Ovary (tissue), 9 donors: ENCODE results near the gene LMO3. TPM values are rescaled to one million over a fixed set of nuclear protein-coding genes. Genes with fewer than 3 reads are reported as not detected.
A peak's percentile ranks its signal among the peaks of the same experiment; 100 is the strongest.

Experiments used
- DNase-seq, 5 donors: peaks; one replicate each; pipeline ENCODE4 v3.0.0-alpha.2; 2019 to 2020
- H3K27ac ChIP-seq, 2 donors: fragments of 200-600 bp; one replicate each; pipeline versions ENCODE4 v1.5.1 to v1.8.0; 2019 to 2022
- H3K27me3 ChIP-seq: fragments of 200-600 bp; one replicate; pipeline ENCODE4 v1.8.0; 2022
- H3K36me3 ChIP-seq: fragments of 200-600 bp; sonication (generic); one replicate; pipeline ENCODE4 v1.5.1; 2019
- H3K4me1 ChIP-seq: one replicate; pipeline ENCODE4 v1.8.1; 2013; ENCODE audit warnings: mild to moderate bottlenecking, moderate library complexity; ENCODE audit not compliant: insufficient read depth
- H3K4me3 ChIP-seq: fragments of 200-600 bp; sonication (generic); one replicate; pipeline ENCODE4 v1.5.1; 2017
- H3K9me3 ChIP-seq, 2 donors: fragments of 200-600 bp in 1 of 2; sonication (generic) in 1 of 2; one replicate each; pipeline versions ENCODE4 v1.5.1 to v1.8.1; 2013 to 2019; ENCODE audit warnings: mild to moderate bottlenecking in 1 of 2, moderate library complexity in 1 of 2
- CTCF ChIP-seq, 3 donors: fragments of 450-650 bp in 2 of 3; fragments of 200-600 bp in 1 of 3; IDR thresholded peaks; one replicate each; pipeline versions ENCODE4 v1.5.1 to v1.8.0; 2016 to 2022; ENCODE audit warnings: antibody characterized with exemption in 3 of 3, mild to moderate bottlenecking in 1 of 3
- EP300 ChIP-seq: sonication (generic); formaldehyde crosslinking; IDR thresholded peaks from one replicate; pipeline ENCODE4 v1.6.1; 2017; ENCODE audit warnings: antibody characterized with exemption
- POLR2A ChIP-seq: fragments of 450-650 bp; IDR thresholded peaks from one replicate; pipeline ENCODE4 v1.6.1; 2017; ENCODE audit warnings: antibody characterized with exemption, mild to moderate bottlenecking, moderate library complexity
- WGBS, 3 donors: extraction: QIAGEN DNeasy Blood & Tissue Kit in 1 of 3; methylation state at CpG; one replicate each; pipeline versions ENCODE4 v1.1.5 to v1.1.7; 2013 to 2017; 5-methylcytosine and 5-hydroxymethylcytosine counted together
- intact Hi-C, 4 donors: fragments of 100-400 bp; cut with DNase I; formaldehyde crosslinking; loops; one replicate each; pipeline versions ENCODE4 v1.11.0 to v1.15.1; 2022 to 2023
- polyA plus RNA-seq, 2 donors: library from polyadenylated mRNA; stranded (reverse); fragments of 200-250 nt in 1 of 2; fragments of 350-450 nt in 1 of 2; fragmentation: Illumina TruSeq in 1 of 2; extraction: RNeasy Lipid Tissue Mini Kit (QIAGEN cat#74804) in 1 of 2; gene quantifications; one replicate each; pipeline ENCODE4 v1.2.3, GENCODE V29; 2013 to 2014
- total RNA-seq, 7 donors: library from RNA; depleted of rRNA in 2 of 7; stranded (reverse); fragments of >200 nt in 2 of 7; fragmentation: NEBNext Ultra II Directional in 3 of 7; extraction: Animal tissue kit (Norgen Biotek cat#: 25700) in 3 of 7; gene quantifications; one replicate each; pipeline versions ENCODE4 v1.1.0 to v1.2.4, GENCODE V29; 2016 to 2023
- donor health status: DM: no; HTN: no; CAD: no; lungs with moderate emphysema.
- donor health status: DM: no; HTN: no; CAD: no.
- donor health status: Bipolar disorder and iron deficiency.
- donor health status: DM: yes; HTN: yes; CAD: no.
- donor health status: DM: no; HTN: no; CAD: no.
- donor health status: DM: yes; HTN: yes; CAD: no.

Gene LMO3
- total and polyA plus RNA-seq, 9 donors, result 0.97 to 11.7 (median 5.0) TPM

DNA sequence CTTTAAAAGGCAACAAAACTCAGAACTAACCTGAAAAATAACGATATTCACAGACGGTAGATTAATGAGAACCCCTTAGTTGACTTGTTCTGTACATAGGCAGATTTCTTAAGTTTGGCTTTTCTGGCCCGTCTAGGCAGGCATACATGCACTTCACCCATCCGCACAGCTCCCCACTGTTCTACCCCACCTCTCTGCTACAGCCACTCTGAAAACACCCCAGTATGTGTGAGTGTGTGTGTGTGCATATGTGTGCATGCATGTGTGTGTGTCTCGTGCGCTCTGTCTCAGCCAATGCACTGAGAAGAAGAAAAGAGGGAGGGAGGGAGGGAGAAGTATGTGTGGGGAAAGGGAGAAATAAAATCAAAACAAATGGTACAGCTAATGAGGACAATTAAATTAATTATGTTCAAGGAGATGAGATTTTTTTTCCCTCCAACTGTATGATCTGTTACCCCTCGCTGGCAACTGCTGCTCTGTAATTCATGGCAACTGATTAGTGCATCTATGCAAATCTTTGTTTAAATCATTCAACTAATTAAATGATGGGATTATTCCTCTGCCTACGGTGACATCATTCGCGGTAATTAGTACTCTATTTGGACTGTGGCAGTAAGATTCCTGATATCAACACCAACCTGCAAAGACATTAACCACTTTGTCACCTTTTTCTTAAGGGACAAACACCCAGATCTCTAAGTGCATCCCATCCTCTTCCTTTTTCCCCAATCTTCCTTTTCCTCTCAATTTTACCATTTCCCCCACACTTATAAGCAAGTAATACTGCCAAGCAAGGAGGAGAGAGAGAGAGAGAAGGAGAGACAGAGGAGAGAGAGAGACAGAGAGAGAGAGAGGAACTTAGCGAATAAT lies 2.2 kb upstream of the LMO3 start:
- no peaks in the 10 kb centered on the region for H3K9me3 ChIP-seq
- TF ChIP-seq EP300 (no peak), CTCF (IDR thresholded peaks at IDR 0.05) (no peak), POLR2A (no peak)
- H3K27ac ChIP-seq, result no peak overlapping the region
- H3K36me3 ChIP-seq, result no peaks in the 10 kb centered on the region
- intact Hi-C loops, result no loop called here
- 83 to 85% (median 84%) methylated on average over 11 of the region's 11 CpGs for WGBS, 3 donors
- H3K27me3 ChIP-seq, result no peaks in the 10 kb centered on the region
- H3K4me3 ChIP-seq, result no peak overlapping the region
- DNase-seq, result no peak
- H3K4me1 ChIP-seq, result no peaks in the 10 kb centered on the region

DNA sequence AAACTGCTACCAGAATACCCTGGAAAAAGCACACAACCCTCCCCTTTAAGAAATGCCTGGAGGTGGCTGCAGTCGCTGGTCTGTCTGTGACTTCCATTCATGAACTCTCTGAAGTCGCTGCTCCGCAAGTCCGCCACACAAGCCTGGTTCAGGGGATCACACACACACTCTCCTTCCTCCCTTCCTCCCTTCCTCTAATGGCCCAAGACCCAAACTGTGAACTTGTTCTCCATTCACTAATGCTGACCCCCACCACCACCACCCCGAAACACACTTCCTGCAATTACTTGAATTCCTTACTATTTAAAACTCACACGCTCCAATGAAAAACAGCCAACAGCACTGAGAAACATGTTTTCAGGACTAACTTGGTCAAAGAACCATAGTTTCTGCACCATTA lies 1.0 kb upstream of the LMO3 start:
- Histone ChIP-seq H3K27ac (peak overlapping the region in 1 of 2 donors; percentile 11), H3K9me3 (no peaks in the 10 kb centered on the region), H3K4me1 (no peaks in the 10 kb centered on the region), H3K4me3 (peak overlapping the region; percentile 40), H3K27me3 (no peaks in the 10 kb centered on the region), H3K36me3 (no peaks in the 10 kb centered on the region)
- peak in 2 of 5 donors; percentile 44 to 50 for DNase-seq
- intact Hi-C loops, result no loop called here
- TF ChIP-seq EP300 (no peak), CTCF (IDR thresholded peaks at IDR 0.05) (no peak), POLR2A (no peak)
- 68 to 76% (median 68%) methylated on average over 6 of the region's 6 CpGs for WGBS, 3 donors

DNA sequence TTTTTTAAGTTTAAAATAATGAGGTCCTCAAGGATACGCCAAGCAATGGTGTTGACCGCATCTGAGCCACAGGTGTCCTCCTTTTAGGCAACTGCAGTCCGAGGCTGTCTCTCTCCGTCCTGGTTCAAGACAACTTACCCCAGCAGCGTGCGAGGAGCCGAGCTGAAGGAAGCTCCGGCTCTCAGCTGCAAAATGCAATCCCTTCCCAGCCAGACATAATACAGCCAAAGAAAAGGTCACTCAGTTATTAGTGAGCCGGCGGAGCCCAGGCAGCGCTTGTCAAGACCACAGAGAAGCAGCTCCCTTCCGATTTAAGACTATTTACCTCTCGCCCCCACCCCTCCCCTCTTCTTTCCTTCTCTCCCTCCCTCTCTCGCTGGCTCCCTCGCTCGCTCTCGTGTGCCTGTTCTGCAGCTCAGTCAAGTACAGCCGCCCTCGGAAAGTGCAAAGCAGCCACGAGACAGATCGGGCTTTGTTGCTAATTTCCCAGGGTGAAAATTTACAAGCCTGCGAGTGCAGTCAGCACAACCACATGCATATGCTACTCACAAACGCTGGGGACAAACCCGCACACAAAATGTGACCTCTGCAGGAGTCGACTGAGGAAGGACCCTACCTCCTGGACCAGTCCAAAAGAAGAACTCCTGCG lies 363 bp upstream of the LMO3 start:
- intact Hi-C loops, result no loop called here
- no peaks in the 10 kb centered on the region for H3K4me1 ChIP-seq
- no peaks in the 10 kb centered on the region for H3K36me3 ChIP-seq
- peak overlapping the region; percentile 40 for H3K4me3 ChIP-seq
- H3K27ac ChIP-seq, result peak overlapping the region in 1 of 2 donors; percentile 11
- WGBS, 3 donors, result 1% methylated on average over 26 of the region's 26 CpGs
- H3K9me3 ChIP-seq, result no peaks in the 10 kb centered on the region
- TF ChIP-seq EP300, result no peak
- TF ChIP-seq POLR2A, result no peak
- no peak for TF ChIP-seq CTCF (IDR thresholded peaks at IDR 0.05)
- DNase-seq, result peak in 3 of 5 donors; percentile 25 to 42 (median 41)
- H3K27me3 ChIP-seq, result no peaks in the 10 kb centered on the region

- H3K9me3 ChIP-seq, result no peaks in the 10 kb centered on the region
- no peaks in the 10 kb centered on the region for H3K4me1 ChIP-seq
- intact Hi-C loops, result no loop called here
- H3K27ac ChIP-seq, result peak overlapping the region in 1 of 2 donors; percentile 31
- H3K4me3 ChIP-seq, result peak overlapping the region; percentile 40
- TF ChIP-seq EP300, result no peak
- 0 to 1% (median 0%) methylated on average over 23 of the region's 23 CpGs for WGBS, 3 donors
- peak in 1 of 5 donors; percentile 23 for DNase-seq
- no peaks in the 10 kb centered on the region for H3K36me3 ChIP-seq
- no peaks in the 10 kb centered on the region for H3K27me3 ChIP-seq
Observed at GRCh38 chr12:16605642-16606116, 283 bp downstream of the LMO3 start.
